Cardiac fibroblast (primary cell): ENCODE results near the gene CHRNA10.
A peak's percentile ranks its signal among the peaks of the same experiment; 100 is the strongest.
"Not testable (repeated sequence)": the region's sequence is repeated elsewhere in the genome, so short reads cannot be mapped to it uniquely, and the experiment has no call there.

Experiments used
- DNase-seq, 2 donors: peaks; one replicate each; pipeline versions ENCODE4 v3.0.0 to v3.0.0-alpha.2; 2010; ENCODE audit warnings: low read depth in 2 of 2
- H3K4me3 ChIP-seq, 2 donors: replicated peaks in 1 of 2; 1 replicate in 1 of 2; 2 replicates in 1 of 2; pipeline ENCODE4 v1.5.1; 2011; ENCODE audit warnings: low read depth in 2 of 2, low read length in 2 of 2, mild to moderate bottlenecking in 2 of 2, moderate library complexity in 1 of 2
- CTCF ChIP-seq: IDR thresholded peaks from one replicate; pipeline ENCODE4 v1.5.1; 2011; ENCODE audit warnings: low read depth, mild to moderate bottlenecking, low read length, inconsistent platforms

CHRNA10 gene

DNA sequence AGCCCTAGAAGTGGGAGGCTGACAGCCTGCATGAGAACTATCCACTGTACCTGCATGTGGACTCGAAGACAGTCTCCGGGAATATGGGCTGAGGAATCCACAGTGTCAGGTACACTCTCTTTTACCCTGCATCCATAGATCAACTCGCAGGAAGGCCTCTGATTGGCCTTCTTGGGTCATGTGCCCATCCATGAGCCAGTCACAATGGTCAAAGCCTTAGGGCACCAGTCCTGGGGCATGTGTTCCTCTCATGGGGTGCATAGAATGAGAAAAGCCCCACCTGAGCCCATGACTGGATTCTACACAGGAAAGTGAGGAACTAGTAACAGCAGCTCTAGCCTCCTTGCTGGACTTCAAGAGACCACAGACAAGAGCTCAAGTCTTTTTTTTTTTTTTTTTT lies 15.6 kb downstream of the CHRNA10 start:
- TF ChIP-seq CTCF: no peak
- no peak overlapping the region for H3K4me3 ChIP-seq
- DNase-seq: no peak

DNA sequence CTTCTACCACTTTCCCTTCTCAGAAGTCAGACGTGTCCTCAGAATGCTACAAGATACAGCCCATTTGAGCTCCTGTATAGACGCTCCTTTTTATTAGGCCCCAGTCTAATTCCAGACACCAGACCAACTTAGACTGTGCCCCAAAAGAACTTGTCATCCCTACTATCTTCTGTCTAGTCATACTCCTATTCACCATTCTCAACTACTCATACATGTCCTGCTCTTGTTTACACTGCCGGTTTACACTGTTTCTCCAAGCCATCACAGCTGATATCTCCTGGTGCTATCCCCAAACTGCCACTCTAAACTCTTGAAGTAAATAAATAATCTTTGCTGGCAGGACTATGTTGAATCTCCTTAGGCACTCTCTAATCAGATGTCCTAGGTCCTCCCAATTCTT lies 18.7 kb downstream of the CHRNA10 start:
- not testable (repeated sequence) for DNase-seq, H3K4me3 ChIP-seq

GRCh38 chr11:3649374-3649773 lies 21.8 kb downstream of the CHRNA10 start:
- not testable (repeated sequence) for DNase-seq, H3K4me3 ChIP-seq

DNA sequence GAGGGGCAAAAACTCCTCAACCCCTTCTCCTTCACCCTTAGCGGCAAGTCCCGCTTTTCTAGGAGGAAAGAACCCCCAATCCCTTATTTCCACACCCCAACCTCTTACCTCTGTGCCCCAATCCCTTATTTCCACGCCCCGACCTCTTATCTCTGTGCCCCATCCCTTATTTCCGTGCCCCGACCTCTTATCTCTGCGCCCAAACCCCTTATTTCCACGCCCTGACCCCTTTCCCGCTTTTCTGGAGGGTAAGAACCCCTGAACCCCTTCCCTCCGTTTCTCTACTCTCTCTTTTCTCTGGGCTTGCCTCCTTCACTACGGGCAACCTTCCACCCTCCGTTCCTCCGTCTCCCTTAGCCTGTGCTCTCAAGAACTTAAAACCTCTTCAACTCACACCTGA lies 22.3 kb downstream of the CHRNA10 start:
- not testable (repeated sequence) for DNase-seq, H3K4me3 ChIP-seq

GRCh38 chr11:3645552-3645951 lies 25.6 kb downstream of the CHRNA10 start:
- no peak for TF ChIP-seq CTCF
- DNase-seq: no peak

GRCh38 chr11:3644817-3645235 lies 26.4 kb downstream of the CHRNA10 start, which contains the start of gene ART1:
ART1 (plus strand) TSS chr11:3645128; CDS start chr11:3659214, 14,086 bp downstream.
- TF ChIP-seq CTCF: no peak
- DNase-seq: peak; percentile 3 to 4

More at GRCh38 chr11:3645552-3645951, 25.6 kb downstream of the CHRNA10 start:
- H3K4me3 ChIP-seq: no peak overlapping the region

DNA sequence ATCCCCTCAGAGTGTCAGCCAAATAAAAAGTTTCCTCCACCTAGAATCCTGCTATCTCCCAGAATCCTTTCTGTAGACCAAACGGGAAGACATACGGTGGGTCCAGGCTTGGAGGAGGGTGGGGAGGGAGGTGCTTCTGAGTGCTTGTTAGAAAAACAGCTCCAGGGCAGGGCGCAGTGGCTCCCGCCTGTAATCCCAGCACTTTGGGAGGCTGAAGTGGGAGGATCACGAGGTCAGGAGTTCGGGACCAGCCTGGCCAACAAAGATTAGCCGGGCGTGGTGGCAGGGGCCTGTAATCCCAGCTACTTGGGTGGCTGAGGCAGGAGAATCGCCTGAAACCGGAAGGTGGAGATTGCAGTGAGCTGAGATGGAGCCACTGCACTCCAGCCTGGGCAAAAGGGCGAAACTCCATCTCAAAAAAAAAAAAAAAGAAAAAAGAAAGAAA lies 28.1 kb downstream of the CHRNA10 start:
- not testable (repeated sequence) for H3K4me3 ChIP-seq, DNase-seq

More at GRCh38 chr11:3644817-3645235, 26.4 kb downstream of the CHRNA10 start, which contains the start of gene ART1:
- H3K4me3 ChIP-seq: no peak within 1 kb of the TSS

- DNase-seq: peak; percentile 39 to 84
- peak overlapping the region; percentile 40 to 58 for H3K4me3 ChIP-seq
- no peak for TF ChIP-seq CTCF
Observed at GRCh38 chr11:3642071-3642951, 28.9 kb downstream of the CHRNA10 start.

DNA sequence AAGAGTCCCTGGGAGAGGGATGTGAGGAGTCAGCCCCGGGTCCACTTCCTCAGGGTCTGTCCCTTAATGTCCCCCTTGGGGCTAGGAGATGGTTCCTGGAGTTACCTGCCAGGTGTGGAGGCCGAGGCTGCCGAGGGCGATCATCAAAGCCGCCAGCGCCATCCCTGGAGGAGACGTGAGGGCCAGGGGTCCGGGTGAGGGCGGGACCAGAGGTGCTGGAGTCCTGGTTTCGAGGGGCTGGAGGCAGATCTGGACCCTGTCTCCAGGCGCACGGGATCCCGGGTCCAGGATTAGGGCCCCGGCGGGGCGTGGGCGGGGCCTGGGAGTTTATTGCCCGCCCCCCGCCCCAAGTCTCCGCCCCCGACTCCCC lies 29.5 kb downstream of the CHRNA10 start, which contains the start of gene ART5:
Gene ART5 (minus strand): TSS at position 292 of the 370 bp plus-strand sequence. CDS start 130 bp downstream, at position 162.
- DNase-seq: no peak
- no peak for TF ChIP-seq CTCF
- H3K4me3 ChIP-seq: peak within 1 kb of the TSS; percentile 40 to 58
